ENCODE measurements around the gene ZNF213. TPM values are rescaled to one million over a fixed set of nuclear protein-coding genes. Genes with fewer than 3 reads are reported as not detected.

The ZNF213 gene
- total RNA-seq, 1 experiment from 2014 or later, result 20.7 TPM

GRCh38 chr16:3143189-3143588, 8.4 kb downstream of the ZNF213 start:
- CTCF ChIA-PET, result interaction anchor here (2.8 kb wide), 1 partner anchor 14 kb away, joined by 17 read pairs; no protein-coding TSS in a partner anchor
- Mint-ChIP-seq H3K4me3 (ENCODE audit: unreplicated experiment) (no peak overlapping the region), H3K27me3 (ENCODE audit: insufficient read depth, unreplicated experiment) (no peaks in the 10 kb centered on the region), H3K4me1 (ENCODE audit: insufficient read depth, unreplicated experiment) (no peaks in the 10 kb centered on the region), H3K27ac (ENCODE audit: low read depth, unreplicated experiment) (no peak overlapping the region), H3K9me3 (ENCODE audit: unreplicated experiment) (no peaks in the 10 kb centered on the region), H3K36me3 (ENCODE audit: insufficient read depth, unreplicated experiment) (peaks cover 31% of the 10 kb centered on the region)
- DNase-seq (ENCODE audit: unreplicated experiment), result no peak
- TF ChIP-seq CTCF (IDR thresholded peaks at IDR 0.05; ENCODE audit: unreplicated experiment), result no peak
- no TSS peak for BruUV-seq (replicated peaks)
- POLR2A ChIA-PET, result interaction anchor here (4.1 kb wide), 1 partner anchor 9 kb away, joined by 24 read pairs; the partner anchor contains the start of gene ZNF213
- intact Hi-C loops (cut with micrococcal nuclease), result no loop called here

GRCh38 chr16:3143598-3144320, 8.9 kb downstream of the ZNF213 start:
- DNase-seq (ENCODE audit: unreplicated experiment), result no peak
- no peak for TF ChIP-seq CTCF (IDR thresholded peaks at IDR 0.05; ENCODE audit: unreplicated experiment)
- H3K4me1 Mint-ChIP-seq (ENCODE audit: insufficient read depth, unreplicated experiment), result no peaks in the 10 kb centered on the region
- H3K4me3 Mint-ChIP-seq (ENCODE audit: unreplicated experiment), result no peak overlapping the region
- BruUV-seq (replicated peaks), result no TSS peak
- no peaks in the 10 kb centered on the region for H3K9me3 Mint-ChIP-seq (ENCODE audit: unreplicated experiment)
- intact Hi-C loops (cut with micrococcal nuclease), result no loop called here
- POLR2A ChIA-PET, result interaction anchor here (4.1 kb wide), 1 partner anchor 9 kb away, joined by 24 read pairs; the partner anchor contains the start of gene ZNF213
- no peaks in the 10 kb centered on the region for H3K27me3 Mint-ChIP-seq (ENCODE audit: insufficient read depth, unreplicated experiment)
- H3K36me3 Mint-ChIP-seq (ENCODE audit: insufficient read depth, unreplicated experiment), result peaks cover 31% of the 10 kb centered on the region
- CTCF ChIA-PET, result interaction anchor here (2.8 kb wide), 1 partner anchor 15 kb away, joined by 17 read pairs; no protein-coding TSS in a partner anchor
- no peak overlapping the region for H3K27ac Mint-ChIP-seq (ENCODE audit: low read depth, unreplicated experiment)

DNA sequence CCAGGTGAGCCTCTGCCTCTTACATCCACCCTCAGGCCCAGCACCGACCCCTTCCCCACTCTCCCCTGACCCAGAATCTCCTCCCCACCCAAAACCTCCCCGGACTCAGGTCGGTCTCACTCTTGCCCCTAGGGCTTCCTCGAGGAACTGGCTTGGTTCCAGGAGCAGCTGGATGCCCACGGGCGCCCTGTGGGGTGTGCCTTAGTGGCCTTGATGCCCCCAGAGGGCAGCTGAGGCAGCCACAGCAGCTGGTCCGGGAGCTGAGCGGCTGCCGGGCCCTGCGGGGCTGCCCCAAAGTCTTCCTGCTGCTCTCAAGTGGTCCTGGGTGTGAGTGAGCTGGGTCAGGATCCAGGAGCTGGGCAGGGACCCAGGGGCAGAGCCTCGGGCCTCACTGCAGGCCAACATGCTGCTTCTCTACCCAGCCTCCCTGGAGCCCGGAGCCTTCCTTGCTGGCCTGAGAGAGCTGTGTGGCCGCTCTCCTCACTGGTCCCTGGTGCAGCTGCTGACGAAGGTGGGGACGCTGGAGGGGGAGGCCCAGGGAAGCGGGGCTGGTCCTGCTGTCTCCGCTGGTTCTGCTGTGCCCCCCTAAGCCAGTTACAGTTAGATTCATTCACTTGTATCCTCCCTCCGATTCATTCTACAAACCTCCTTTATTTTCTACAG, 9.6 kb downstream of the ZNF213 start:
- POLR2A ChIA-PET, result interaction anchor here (4.1 kb wide), 1 partner anchor 10 kb away, joined by 24 read pairs; the partner anchor contains the start of gene ZNF213
- H3K27me3 Mint-ChIP-seq (ENCODE audit: insufficient read depth, unreplicated experiment), result no peaks in the 10 kb centered on the region
- intact Hi-C loops (cut with micrococcal nuclease), result no loop called here
- no peak for DNase-seq (ENCODE audit: unreplicated experiment)
- no peaks in the 10 kb centered on the region for H3K4me1 Mint-ChIP-seq (ENCODE audit: insufficient read depth, unreplicated experiment)
- peaks cover 26% of the 10 kb centered on the region for H3K36me3 Mint-ChIP-seq (ENCODE audit: insufficient read depth, unreplicated experiment)
- H3K27ac Mint-ChIP-seq (ENCODE audit: low read depth, unreplicated experiment), result no peak overlapping the region
- no peak overlapping the region for H3K4me3 Mint-ChIP-seq (ENCODE audit: unreplicated experiment)
- no TSS peak for BruUV-seq (replicated peaks)
- no peak for TF ChIP-seq CTCF (IDR thresholded peaks at IDR 0.05; ENCODE audit: unreplicated experiment)
- no peaks in the 10 kb centered on the region for H3K9me3 Mint-ChIP-seq (ENCODE audit: unreplicated experiment)
- CTCF ChIA-PET, result interaction anchor here (2.8 kb wide), 1 partner anchor 15 kb away, joined by 17 read pairs; no protein-coding TSS in a partner anchor

- Mint-ChIP-seq H3K36me3 (ENCODE audit: insufficient read depth, unreplicated experiment) (peaks cover 23% of the 10 kb centered on the region), H3K27me3 (ENCODE audit: insufficient read depth, unreplicated experiment) (no peaks in the 10 kb centered on the region), H3K4me3 (ENCODE audit: unreplicated experiment) (no peak overlapping the region), H3K4me1 (ENCODE audit: insufficient read depth, unreplicated experiment) (no peaks in the 10 kb centered on the region), H3K9me3 (ENCODE audit: unreplicated experiment) (no peaks in the 10 kb centered on the region), H3K27ac (ENCODE audit: low read depth, unreplicated experiment) (no peak overlapping the region)
- no peak for DNase-seq (ENCODE audit: unreplicated experiment)
- TF ChIP-seq CTCF (IDR thresholded peaks at IDR 0.05; ENCODE audit: unreplicated experiment), result no peak
- POLR2A ChIA-PET, result interaction anchor here (4.1 kb wide), 1 partner anchor 10 kb away, joined by 24 read pairs; the partner anchor contains the start of gene ZNF213
- CTCF ChIA-PET, result interaction anchor here (2.8 kb wide), 1 partner anchor 16 kb away, joined by 17 read pairs; no protein-coding TSS in a partner anchor
- intact Hi-C loops (cut with micrococcal nuclease), result no loop called here
- no TSS peak for BruUV-seq (replicated peaks)
These were observed 10.3 kb downstream of the ZNF213 start for GRCh38 chr16:3145151-3145550.
